IMR-90 (cell line): Measurements from ENCODE around the gene CDH23.

Experiments
- CEBPB ChIP-seq: IDR thresholded peaks from 2 replicates; pipeline ENCODE4 v1.6.1; 2012; ENCODE audit warnings: low read depth, low read length, improper control_type of control experiment
- CTCF ChIP-seq: conservative IDR thresholded peaks from 2 replicates; pipeline ENCODE4 v1.5.1; 2012; ENCODE audit warnings: mild to moderate bottlenecking, low read depth, low read length, improper control_type of control experiment
- MXI1 ChIP-seq: IDR thresholded peaks from 2 replicates; pipeline ENCODE4 v1.6.1; 2012; ENCODE audit warnings: low read depth, mild to moderate bottlenecking, low read length, moderate library complexity, borderline replicate concordance
- RAD21 ChIP-seq: IDR thresholded peaks from 2 replicates; pipeline ENCODE4 v1.6.1; 2012; ENCODE audit warnings: low read length, improper control_type of control experiment
- RCOR1 ChIP-seq: IDR thresholded peaks from 2 replicates; pipeline ENCODE4 v1.6.1; 2012; ENCODE audit warnings: mild to moderate bottlenecking, low read length, improper control_type of control experiment; ENCODE audit not compliant: insufficient replicate concordance
- RFX5 ChIP-seq: IDR thresholded peaks from 2 replicates; pipeline ENCODE4 v1.8.0; 2012; ENCODE audit warnings: low read depth, mild to moderate bottlenecking, low read length, moderate library complexity
- SMC3 ChIP-seq: fragments of 150-350 bp; IDR thresholded peaks from 2 replicates; pipeline ENCODE4 v1.6.1; 2016; ENCODE audit warnings: low read depth, mild to moderate bottlenecking, antibody characterized with exemption, low read length, moderate library complexity

- no peak for TF ChIP-seq CEBPB
- TF ChIP-seq RFX5, result no peak
- TF ChIP-seq MXI1, result no peak
- no peak for TF ChIP-seq CTCF
- no peak for TF ChIP-seq RAD21
- no peak for TF ChIP-seq SMC3
- no peak for TF ChIP-seq RCOR1
Measured at GRCh38 chr10:71864911-71865361, 468.2 kb downstream of the CDH23 start.
